HepG2 (cell line): ENCODE measurements around the gene HIPK2.
"Not testable (repeated sequence)": the region's sequence is repeated elsewhere in the genome, so short reads cannot be mapped to it uniquely, and the experiment has no call there.

Experiments
- HDAC1 ChIP-seq: sonication (generic); formaldehyde crosslinking; IDR thresholded peaks from 2 replicates; pipeline ENCODE4 v1.5.1; 2020; ENCODE audit warnings: mild to moderate bottlenecking, missing genetic modification reagents
- JUND ChIP-seq: sonication (generic); formaldehyde crosslinking; IDR thresholded peaks from 2 replicates; pipeline ENCODE4 v1.8.0; 2022; ENCODE audit warnings: mild to moderate bottlenecking, missing genetic modification reagents
- SNRNP70 ChIP-seq: fragments of 200-400 bp; formaldehyde crosslinking; IDR thresholded peaks from 2 replicates; pipeline ENCODE4 v1.6.1; 2017; ENCODE audit warnings: mild to moderate bottlenecking, low read depth, low read length, moderate library complexity
- ZNF317 ChIP-seq: sonication (generic); formaldehyde crosslinking; IDR thresholded peaks from 2 replicates; pipeline ENCODE4 v1.5.0; 2020; ENCODE audit warnings: mild to moderate bottlenecking, missing genetic modification reagents
- ZNF354B ChIP-seq: sonication (generic); formaldehyde crosslinking; IDR thresholded peaks from 2 replicates; pipeline ENCODE4 v1.8.0; 2022; ENCODE audit warnings: mild to moderate bottlenecking, missing genetic modification reagents
- TF ChIP-seq, protein P1 (sequence below): sonication (generic); formaldehyde crosslinking; IDR thresholded peaks from 2 replicates; pipeline ENCODE4 v1.8.0; 2022; ENCODE audit warnings: mild to moderate bottlenecking, missing genetic modification reagents
- TF ChIP-seq, protein P2 (sequence below), 2 experiments: sonication (generic) in 1 of 2; formaldehyde crosslinking in 1 of 2; IDR thresholded peaks; 2 replicates each; pipeline versions ENCODE4 v1.5.1 to v1.6.1; 2011 to 2020; ENCODE audit warnings: borderline replicate concordance in 1 of 2, low read depth in 1 of 2, low read length in 1 of 2, mild to moderate bottlenecking in 1 of 2, missing genetic modification reagents in 1 of 2, moderate library complexity in 1 of 2

DNA sequence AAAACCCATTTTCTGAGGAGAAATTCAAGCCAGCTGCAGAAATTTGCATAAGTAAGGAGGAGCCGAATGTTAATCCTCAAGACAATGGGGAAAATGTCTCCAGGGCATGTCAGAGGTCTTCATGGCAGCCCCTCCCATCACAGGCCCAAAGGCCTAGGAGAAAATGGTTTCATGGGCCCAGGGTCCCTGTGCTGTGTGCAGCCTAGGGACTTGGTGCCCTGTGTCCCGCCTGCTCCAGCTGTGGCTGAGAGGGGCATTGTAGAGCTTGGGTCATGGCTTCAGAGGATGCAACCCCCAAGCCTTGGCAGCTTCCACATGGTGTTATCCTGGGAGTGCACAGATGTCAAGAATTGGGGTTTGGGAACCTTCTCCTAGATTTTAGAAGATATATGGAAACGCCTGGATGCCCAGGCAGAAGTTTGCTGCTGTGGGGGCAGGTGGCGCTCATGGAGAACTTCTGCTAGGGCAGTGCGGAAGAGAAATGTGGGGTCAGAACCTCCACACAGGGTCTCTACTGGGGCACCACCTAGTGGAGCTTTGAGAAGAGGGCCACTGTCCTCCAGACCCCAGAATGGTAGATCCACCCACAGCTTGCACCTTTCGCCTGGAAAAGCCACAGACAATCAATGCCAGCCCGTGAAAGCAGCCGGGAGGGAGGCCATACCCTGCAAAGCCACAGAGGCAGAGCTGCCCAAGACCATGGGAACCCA, 223.7 kb downstream of the HIPK2 start:
- not testable (repeated sequence) for TF ChIP-seq SNRNP70; ZNF354B (CRISPR knock-in tag); ZNF317; JUND (CRISPR knock-in tag); HDAC1
- TF ChIP-seq, protein P1, sequence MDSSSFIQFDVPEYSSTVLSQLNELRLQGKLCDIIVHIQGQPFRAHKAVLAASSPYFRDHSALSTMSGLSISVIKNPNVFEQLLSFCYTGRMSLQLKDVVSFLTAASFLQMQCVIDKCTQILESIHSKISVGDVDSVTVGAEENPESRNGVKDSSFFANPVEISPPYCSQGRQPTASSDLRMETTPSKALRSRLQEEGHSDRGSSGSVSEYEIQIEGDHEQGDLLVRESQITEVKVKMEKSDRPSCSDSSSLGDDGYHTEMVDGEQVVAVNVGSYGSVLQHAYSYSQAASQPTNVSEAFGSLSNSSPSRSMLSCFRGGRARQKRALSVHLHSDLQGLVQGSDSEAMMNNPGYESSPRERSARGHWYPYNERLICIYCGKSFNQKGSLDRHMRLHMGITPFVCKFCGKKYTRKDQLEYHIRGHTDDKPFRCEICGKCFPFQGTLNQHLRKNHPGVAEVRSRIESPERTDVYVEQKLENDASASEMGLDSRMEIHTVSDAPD (CRISPR knock-in tag) = not testable (repeated sequence)
- TF ChIP-seq, protein P2, sequence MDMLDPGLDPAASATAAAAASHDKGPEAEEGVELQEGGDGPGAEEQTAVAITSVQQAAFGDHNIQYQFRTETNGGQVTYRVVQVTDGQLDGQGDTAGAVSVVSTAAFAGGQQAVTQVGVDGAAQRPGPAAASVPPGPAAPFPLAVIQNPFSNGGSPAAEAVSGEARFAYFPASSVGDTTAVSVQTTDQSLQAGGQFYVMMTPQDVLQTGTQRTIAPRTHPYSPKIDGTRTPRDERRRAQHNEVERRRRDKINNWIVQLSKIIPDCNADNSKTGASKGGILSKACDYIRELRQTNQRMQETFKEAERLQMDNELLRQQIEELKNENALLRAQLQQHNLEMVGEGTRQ (IDR thresholded peaks at IDR 0.05; ENCODE audit: low read depth, low read length) = not testable (repeated sequence)
- TF ChIP-seq, protein P2 (CRISPR knock-in tag; IDR thresholded peaks at IDR 0.05; ENCODE audit: borderline replicate concordance) = not testable (repeated sequence)
